IgD-negative memory B cell (primary cell): ENCODE results near the gene KIF16B. TPM values are rescaled to one million over a fixed set of nuclear protein-coding genes. Genes with fewer than 3 reads are reported as not detected.
A peak's percentile ranks its signal among the peaks of the same experiment; 100 is the strongest.
"Not testable (repeated sequence)": the region's sequence is repeated elsewhere in the genome, so short reads cannot be mapped to it uniquely, and the experiment has no call there.

Experiments
- H3K27ac Mint-ChIP-seq, 3 donors: one replicate each; pipeline ENCODE4 v1.8.0; 2020 to 2022; ENCODE audit warnings: mild to moderate bottlenecking in 3 of 3, mixed read lengths in 3 of 3, moderate library complexity in 1 of 3
- H3K27me3 Mint-ChIP-seq: one replicate; pipeline ENCODE4 v1.8.0; 2021; ENCODE audit warnings: mixed read lengths
- H3K36me3 Mint-ChIP-seq: one replicate; pipeline ENCODE4 v1.8.0; 2020; ENCODE audit warnings: mild to moderate bottlenecking, mixed read lengths
- H3K4me1 Mint-ChIP-seq, 3 donors: one replicate each; pipeline ENCODE4 v1.8.0; 2020 to 2022; ENCODE audit warnings: mixed read lengths in 3 of 3, mild to moderate bottlenecking in 1 of 3
- H3K4me3 Mint-ChIP-seq, 4 donors: one replicate each; pipeline ENCODE4 v1.8.0; 2020 to 2022; ENCODE audit warnings: mild to moderate bottlenecking in 4 of 4, mixed read lengths in 4 of 4, moderate library complexity in 3 of 4
- H3K9me3 Mint-ChIP-seq, 3 donors: one replicate each; pipeline ENCODE4 v1.8.0; 2020 to 2021; ENCODE audit warnings: mixed read lengths in 3 of 3, mild to moderate bottlenecking in 1 of 3
- polyA plus RNA-seq: library from polyadenylated mRNA; unstranded; fragments of 300-500 nt; fragmentation: Illumina TruSeq; gene quantifications from one replicate; pipeline ENCODE4 v1.2.3, GENCODE V29; 2021

Gene KIF16B
- polyA plus RNA-seq, 1 donor from 2014 or later = 7.3 TPM

DNA sequence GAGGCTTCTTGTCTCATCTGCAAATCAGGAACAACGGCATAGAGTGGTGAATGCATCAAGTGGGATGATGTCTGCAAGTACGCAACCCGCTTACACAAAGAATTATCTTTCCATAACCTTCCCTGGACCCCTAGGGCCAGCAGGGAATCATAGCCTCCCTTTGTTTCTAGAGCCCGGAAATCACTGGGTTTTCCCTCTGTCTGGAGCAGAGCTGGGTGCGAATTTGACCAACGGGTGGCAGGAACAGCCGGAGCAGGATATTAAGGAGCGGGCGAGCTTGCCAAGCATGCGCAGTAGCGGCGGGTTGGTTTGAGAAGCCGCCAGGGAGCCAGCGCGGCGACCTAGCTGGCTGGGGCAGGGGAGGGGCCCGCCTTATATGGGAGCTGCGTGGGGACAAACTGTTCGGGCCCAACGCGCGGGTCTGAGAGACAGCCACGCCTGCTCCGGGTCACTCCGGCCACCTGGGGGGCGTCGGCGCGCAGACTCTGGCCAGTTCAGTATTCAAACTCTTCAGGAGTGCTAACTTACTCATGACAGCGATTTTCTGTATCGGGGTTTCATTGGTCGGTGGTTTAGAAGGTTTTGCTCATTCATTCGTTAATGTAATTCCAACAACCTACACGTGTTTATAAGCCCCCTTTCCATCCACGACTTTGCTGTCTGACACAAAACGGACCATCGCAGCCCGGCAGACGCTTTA, 1.6 kb upstream of the KIF16B start:
- Mint-ChIP-seq H3K4me3 (peak overlapping the region; percentile 82 to 98 (median 94)), H3K4me1 (peaks cover 27 to 40% (median 33%) of the 10 kb centered on the region in 3 donors), H3K36me3 (no peaks in the 10 kb centered on the region), H3K27me3 (no peaks in the 10 kb centered on the region), H3K27ac (peak overlapping the region; percentile 58 to 90 (median 74)), H3K9me3 (no peaks in the 10 kb centered on the region)

DNA sequence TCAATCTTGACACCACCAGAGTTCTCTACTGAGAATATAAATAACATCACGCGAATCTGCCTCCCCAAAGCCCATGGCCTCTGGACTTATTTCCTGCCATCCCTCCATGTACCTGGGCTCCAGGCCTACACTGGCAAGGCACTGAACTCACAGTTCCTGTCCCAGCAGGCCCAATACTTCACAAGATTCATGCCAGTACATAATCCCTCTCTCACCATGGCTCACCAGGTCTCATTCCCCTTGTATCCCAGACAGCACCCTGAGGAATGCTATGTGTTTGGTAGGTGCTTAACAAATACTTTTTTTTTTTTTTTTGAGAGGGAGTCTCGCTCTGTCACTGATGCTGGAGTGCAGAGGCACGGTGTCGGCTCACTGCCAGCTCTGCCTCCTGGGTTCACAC, 1.9 kb downstream of the KIF16B start:
- Mint-ChIP-seq H3K36me3 (no peaks in the 10 kb centered on the region), H3K9me3 (no peaks in the 10 kb centered on the region), H3K4me1 (peaks cover 28 to 40% (median 36%) of the 10 kb centered on the region in 3 donors), H3K4me3 (peak overlapping the region in 3 of 4 donors; percentile 1 to 48 (median 3)), H3K27ac (no peak overlapping the region), H3K27me3 (no peaks in the 10 kb centered on the region)

DNA sequence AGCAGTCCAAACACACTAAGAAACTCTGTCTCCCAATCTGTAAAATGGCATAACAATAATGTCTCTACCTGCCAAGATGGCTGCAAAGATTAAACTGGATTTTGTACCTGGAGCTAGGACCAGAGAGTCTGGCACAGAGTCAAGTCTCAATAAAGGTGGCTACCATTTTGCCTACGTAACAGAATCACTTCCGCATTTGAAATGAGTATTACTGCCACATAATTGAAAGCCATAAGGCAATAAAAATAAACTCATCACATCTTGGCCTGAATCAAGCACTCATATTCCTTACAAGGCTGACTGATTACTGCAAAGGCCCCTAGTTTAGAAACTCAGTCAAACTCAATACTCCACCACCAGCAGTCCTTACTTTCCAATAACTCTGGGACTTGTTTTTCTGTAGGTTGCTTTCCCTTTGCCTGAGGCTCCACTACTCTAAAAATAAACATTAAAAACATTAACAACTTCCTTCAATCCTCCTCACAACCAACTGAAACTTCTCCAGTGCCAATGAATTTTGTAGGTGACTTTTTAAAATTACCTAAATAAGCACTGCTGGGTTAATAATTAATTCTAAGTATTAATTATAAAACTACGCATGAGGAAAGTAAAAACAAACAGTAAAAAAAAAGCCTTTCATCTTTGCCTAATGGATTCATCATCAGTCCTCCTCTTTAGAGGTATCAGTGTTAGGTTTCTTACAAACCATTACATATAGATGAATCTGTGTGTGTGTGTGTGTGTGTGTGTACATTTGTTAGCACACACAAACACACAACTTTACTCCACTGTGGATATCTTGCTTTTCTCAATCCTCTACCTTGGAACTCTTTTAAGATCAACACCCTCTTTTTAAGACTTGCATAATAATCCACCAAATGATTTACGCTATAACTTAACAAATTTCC, 3.7 kb downstream of the KIF16B start:
- H3K4me1 Mint-ChIP-seq = peaks cover 19 to 34% (median 29%) of the 10 kb centered on the region in 3 donors
- H3K9me3 Mint-ChIP-seq = no peaks in the 10 kb centered on the region
- no peaks in the 10 kb centered on the region for H3K27me3 Mint-ChIP-seq
- H3K4me3 Mint-ChIP-seq = peak overlapping the region in 1 of 4 donors; percentile 25
- no peak overlapping the region for H3K27ac Mint-ChIP-seq
- H3K36me3 Mint-ChIP-seq = peaks cover 2% of the 10 kb centered on the region

DNA sequence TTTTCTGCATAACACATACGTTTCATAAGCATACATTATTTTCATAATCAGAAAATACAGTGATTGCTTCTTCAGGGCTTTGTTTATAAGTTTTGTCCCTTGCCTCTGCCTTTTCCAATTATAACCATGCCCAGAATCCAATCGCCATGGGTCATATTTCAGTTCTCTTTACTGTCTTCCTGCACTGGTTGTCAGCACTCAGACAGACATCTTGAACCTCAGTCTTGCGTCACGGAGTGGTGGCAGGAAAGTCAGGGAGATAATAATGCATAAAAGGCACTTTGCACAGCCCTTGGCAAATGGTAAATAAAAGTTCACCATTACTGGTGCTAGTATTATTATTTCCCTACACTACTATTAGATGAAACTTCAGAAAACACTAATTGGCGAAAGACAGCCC, 7.2 kb downstream of the KIF16B start:
- peaks cover 2% of the 10 kb centered on the region for H3K36me3 Mint-ChIP-seq
- H3K27me3 Mint-ChIP-seq = no peaks in the 10 kb centered on the region

DNA sequence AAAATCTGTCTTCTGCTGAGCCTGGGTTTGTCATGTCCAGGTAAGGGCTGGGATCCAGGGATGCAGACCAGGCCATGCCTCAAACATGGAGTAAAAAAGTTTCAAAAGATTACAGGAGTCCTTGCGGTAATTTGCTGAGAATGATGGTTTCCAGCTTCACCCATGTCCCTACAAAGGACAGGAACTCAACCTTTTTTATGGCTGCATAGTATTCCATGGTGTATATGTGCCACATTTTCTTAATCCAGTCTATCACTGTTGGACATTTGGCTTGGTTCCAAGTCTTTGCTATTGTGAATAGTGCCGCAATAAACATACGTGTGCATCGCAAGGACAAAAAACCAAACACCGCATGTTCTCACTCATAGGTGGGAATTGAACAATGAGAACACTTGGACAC, 9.2 kb downstream of the KIF16B start:
- H3K27me3 Mint-ChIP-seq, H3K4me1 Mint-ChIP-seq, H3K36me3 Mint-ChIP-seq, H3K27ac Mint-ChIP-seq, H3K9me3 Mint-ChIP-seq, H3K4me3 Mint-ChIP-seq: not testable (repeated sequence)

More for the DNA sequence above, 7.2 kb downstream of the KIF16B start:
- H3K9me3 Mint-ChIP-seq = no peaks in the 10 kb centered on the region
- no peak overlapping the region for H3K27ac Mint-ChIP-seq
- peaks cover 4 to 15% (median 12%) of the 10 kb centered on the region in 3 donors for H3K4me1 Mint-ChIP-seq
- H3K4me3 Mint-ChIP-seq = no peak overlapping the region

DNA sequence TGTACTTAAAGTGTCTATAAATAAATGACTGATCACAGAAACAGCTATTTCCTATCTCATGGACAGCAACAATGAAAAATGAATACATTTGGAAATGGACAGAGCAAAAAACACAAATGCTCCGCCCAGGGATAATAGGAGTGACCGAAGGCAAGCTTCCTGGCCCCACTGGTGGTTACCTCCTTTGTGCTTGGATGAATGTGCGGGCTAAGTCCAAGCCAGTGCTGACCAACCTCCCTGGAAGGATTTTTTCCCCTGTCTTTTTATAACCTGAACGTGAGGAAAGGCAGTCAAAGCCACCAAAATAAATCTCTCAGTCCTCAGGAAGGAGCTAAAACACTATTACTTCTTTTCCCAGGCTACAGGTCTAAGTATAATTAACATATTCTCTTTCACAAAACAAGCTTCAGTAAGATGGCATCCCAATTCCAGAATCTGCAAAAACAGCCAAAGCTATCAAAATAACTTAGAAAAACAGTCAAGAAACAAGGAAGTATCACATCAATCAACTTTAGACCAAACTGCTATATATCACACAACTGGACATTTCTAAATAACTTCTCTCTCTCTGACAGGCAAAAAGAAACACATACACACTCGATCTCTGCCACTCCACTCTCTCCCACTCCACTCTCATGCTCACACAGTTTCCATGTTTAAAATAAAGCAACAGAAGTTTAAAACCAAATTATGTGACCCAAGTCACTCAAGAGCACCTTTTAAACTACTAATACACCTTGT, 10.0 kb downstream of the KIF16B start:
- H3K27me3 Mint-ChIP-seq = no peaks in the 10 kb centered on the region
- H3K27ac Mint-ChIP-seq = no peak overlapping the region
- peaks cover 2% of the 10 kb centered on the region for H3K36me3 Mint-ChIP-seq
- peaks cover 2 to 6% (median 4%) of the 10 kb centered on the region in 3 donors for H3K4me1 Mint-ChIP-seq
- H3K4me3 Mint-ChIP-seq = no peak overlapping the region
- no peaks in the 10 kb centered on the region for H3K9me3 Mint-ChIP-seq

DNA sequence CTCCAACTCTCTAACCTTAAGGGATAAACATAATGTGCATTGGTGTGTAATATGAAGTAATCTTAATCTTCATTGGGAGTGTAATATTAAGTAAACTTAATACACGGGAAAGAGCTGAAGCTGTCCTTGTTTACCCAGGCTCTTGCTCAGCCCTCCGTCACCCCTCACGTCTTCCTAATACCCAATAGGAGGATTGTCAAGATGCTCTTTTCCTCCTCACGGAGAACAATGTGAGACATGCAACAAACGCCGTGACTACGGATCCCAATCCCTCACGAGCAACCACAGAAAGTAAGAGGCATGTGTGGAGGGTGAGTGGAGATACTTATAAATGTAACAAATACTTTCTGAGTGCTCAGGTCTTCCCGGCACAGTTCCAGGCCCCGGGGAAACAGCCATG, 11.0 kb downstream of the KIF16B start:
- Mint-ChIP-seq H3K9me3 (no peaks in the 10 kb centered on the region), H3K27ac (no peak overlapping the region), H3K27me3 (no peaks in the 10 kb centered on the region), H3K4me3 (no peak overlapping the region), H3K36me3 (peaks cover 4% of the 10 kb centered on the region), H3K4me1 (peaks cover 1 to 6% (median 4%) of the 10 kb centered on the region in 3 donors)

DNA sequence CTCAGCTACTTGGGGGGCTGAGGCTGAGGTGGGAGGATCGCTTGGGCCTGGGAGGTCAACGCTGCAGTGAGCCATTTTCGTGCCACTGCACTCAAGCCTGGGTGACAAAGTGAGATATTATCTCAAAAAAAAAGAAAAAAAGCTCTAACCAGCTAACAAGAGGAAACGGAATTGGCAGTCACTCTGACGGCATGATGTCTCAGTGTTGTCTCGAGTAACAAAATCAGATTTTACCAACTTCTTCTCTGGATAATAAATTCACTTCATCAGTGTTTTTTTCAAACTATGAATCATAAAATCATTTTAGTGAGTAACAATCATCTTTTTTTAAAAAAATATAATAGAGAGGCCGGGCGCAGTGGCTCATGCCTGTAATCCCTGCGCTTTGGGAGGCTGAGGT, 12.6 kb downstream of the KIF16B start:
- Mint-ChIP-seq H3K9me3 (no peaks in the 10 kb centered on the region), H3K4me1 (peaks cover 8% of the 10 kb centered on the region in 3 donors), H3K4me3 (no peak overlapping the region), H3K27ac (no peak overlapping the region), H3K36me3 (peaks cover 2% of the 10 kb centered on the region), H3K27me3 (no peaks in the 10 kb centered on the region)

DNA sequence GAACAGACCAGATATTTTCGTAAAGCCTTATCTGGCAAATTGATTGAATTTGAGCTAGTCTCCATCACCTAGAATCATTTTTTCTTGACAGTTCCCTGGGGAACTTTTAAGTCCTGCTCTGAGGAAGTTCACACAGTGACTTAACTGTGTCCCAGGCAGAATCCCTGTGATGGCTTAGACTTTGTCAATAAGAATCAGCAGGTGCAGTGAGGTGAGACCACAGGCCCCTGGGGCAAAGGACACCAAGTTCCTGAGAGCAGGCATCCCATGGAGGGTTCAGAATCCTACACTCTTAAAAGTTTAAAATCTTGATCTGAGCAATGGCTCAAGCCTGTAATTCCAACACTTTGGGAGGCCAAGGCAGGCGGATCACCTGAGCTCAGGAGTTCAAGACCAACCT, 13.0 kb downstream of the KIF16B start:
- no peak overlapping the region for H3K27ac Mint-ChIP-seq
- H3K27me3 Mint-ChIP-seq = no peaks in the 10 kb centered on the region
- no peak overlapping the region for H3K4me3 Mint-ChIP-seq
- H3K4me1 Mint-ChIP-seq = peaks cover 5 to 12% (median 8%) of the 10 kb centered on the region in 3 donors
- H3K36me3 Mint-ChIP-seq = peaks cover 2% of the 10 kb centered on the region
- H3K9me3 Mint-ChIP-seq = no peaks in the 10 kb centered on the region

DNA sequence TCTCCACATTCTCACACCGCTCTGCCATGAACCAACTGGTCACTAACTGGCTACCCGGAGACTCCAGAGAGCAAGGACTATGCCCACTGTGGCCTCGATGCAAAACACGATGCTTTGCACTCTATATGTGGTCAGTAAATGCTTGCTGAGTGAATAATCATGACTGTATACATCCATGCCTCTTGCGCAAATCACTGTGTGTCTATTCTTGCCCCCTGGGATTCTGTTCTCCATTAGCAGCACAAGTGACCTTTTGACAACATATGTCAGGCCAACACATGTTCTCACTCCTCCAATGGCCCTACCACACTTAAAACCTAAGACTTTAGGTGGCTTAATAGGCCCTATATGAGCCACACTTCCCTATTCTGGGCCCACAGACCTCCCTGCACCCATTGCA, 16.9 kb downstream of the KIF16B start:
- H3K4me1 Mint-ChIP-seq = peaks cover 6 to 11% (median 9%) of the 10 kb centered on the region in 3 donors

DNA sequence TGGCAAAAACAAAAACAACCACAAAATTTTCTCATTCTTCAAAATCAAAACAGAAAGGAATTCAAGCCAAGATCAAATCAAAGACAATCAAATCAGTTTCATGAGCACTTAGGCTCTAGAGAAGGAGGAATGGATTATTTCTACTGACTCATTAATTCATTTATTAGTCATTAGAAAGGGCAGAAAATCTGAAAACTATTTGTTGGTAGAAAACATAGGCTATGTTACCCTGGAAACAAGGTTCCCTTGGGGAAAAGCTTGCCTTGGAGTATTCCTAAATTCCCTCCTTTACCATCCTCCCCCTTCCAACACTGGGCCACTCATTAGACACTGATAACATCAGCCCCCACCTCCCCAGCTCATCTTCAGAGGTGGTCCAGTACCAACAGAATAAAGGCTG, 17.5 kb downstream of the KIF16B start:
- H3K36me3 Mint-ChIP-seq = peaks cover 2% of the 10 kb centered on the region
- H3K9me3 Mint-ChIP-seq = no peaks in the 10 kb centered on the region
- H3K4me3 Mint-ChIP-seq = peak overlapping the region in 1 of 4 donors; percentile 14
- H3K4me1 Mint-ChIP-seq = peaks cover 6 to 11% (median 9%) of the 10 kb centered on the region in 3 donors
- H3K27ac Mint-ChIP-seq = no peak overlapping the region
- no peaks in the 10 kb centered on the region for H3K27me3 Mint-ChIP-seq

More for the DNA sequence above, 16.9 kb downstream of the KIF16B start:
- H3K36me3 Mint-ChIP-seq = peaks cover 2% of the 10 kb centered on the region
- no peaks in the 10 kb centered on the region for H3K27me3 Mint-ChIP-seq
- H3K9me3 Mint-ChIP-seq = no peaks in the 10 kb centered on the region
- no peak overlapping the region for H3K27ac Mint-ChIP-seq
- H3K4me3 Mint-ChIP-seq = no peak overlapping the region

DNA sequence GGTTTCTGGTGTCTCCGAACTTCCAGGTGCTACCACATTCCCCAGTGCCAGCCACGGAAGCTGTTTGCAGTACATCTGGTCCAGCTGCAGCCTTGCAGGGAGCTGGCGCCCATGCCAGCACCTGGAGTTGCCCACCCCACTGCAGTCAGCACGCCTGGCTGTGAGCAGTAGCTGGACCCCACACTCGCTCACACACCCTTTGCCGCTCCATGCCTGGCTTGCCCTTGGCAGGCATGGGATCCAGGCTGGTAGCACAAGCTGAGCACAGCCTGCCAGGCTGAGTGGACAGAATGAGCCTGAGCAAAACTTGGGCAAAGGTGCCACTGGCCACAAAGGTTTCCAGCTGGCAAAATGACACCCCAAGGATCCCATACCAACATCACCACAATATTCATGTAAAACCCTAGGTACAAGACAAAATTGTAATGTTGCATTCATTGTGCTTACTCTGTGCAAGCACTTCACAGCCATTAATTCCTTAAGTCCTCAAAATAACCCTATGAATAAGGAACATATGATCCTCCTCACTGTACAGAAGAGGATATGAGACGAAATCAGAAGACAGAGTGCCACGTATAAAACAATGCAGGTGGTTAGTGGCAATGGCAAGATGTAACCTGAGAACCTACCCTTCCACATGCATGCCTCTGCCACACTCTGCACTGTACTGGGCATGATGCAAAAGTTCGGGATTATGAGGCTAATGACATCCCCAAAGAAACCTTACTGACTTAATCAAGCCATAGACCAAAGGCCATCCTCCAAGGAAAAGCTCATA, 18.3 kb downstream of the KIF16B start:
- H3K4me1 Mint-ChIP-seq = peaks cover 6 to 11% (median 9%) of the 10 kb centered on the region in 3 donors
- no peak overlapping the region for H3K27ac Mint-ChIP-seq
- H3K9me3 Mint-ChIP-seq = no peaks in the 10 kb centered on the region
- no peaks in the 10 kb centered on the region for H3K27me3 Mint-ChIP-seq
- no peak overlapping the region for H3K4me3 Mint-ChIP-seq
- H3K36me3 Mint-ChIP-seq = peaks cover 2% of the 10 kb centered on the region

DNA sequence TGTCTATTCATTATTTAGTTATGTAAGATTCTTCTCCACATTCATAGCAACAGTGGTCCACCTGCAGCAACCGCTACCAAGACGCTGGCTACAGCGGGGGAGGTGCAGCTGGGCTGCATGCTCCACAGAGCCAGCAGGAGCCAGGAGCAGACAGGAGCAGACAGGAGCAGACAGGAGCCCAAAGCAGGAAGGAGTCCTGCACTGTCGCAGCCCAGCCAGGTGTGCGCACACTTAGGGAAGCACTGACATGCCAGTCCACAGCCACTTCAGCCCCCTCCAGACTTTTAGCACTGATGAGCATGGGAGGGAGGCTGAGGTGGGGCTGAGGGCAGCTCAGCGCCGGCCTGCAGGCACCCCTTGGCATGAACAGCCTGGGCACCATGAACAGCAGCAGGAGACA, 19.6 kb downstream of the KIF16B start:
- Mint-ChIP-seq H3K4me1 (peaks cover 6 to 11% (median 9%) of the 10 kb centered on the region in 3 donors), H3K36me3 (peaks cover 3% of the 10 kb centered on the region), H3K27me3 (no peaks in the 10 kb centered on the region), H3K9me3 (no peaks in the 10 kb centered on the region), H3K27ac (no peak overlapping the region), H3K4me3 (no peak overlapping the region)

DNA sequence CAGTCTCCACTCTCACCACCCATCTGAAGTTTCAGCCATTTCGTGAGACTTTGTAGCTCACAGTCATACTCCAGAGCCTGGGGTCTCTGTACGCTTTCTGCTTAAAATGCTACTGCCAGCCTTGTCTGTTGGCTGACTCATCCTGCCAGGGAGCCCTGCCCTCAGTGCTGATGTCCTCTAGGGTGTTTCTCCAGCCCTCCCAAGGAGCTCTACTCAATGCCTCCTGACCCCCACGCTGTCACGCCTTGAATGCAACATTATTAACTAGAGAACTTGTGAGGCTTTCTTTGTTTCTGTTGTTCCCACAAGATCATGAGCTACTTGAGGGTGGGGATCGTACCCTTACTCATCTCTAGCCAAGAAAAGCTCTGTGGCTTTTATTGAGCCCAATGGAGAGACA, 20.1 kb downstream of the KIF16B start:
- Mint-ChIP-seq H3K4me1 (peaks cover 6 to 11% (median 9%) of the 10 kb centered on the region in 3 donors), H3K9me3 (no peaks in the 10 kb centered on the region), H3K27me3 (no peaks in the 10 kb centered on the region), H3K36me3 (peaks cover 3% of the 10 kb centered on the region), H3K4me3 (peak overlapping the region in 1 of 4 donors; percentile 41), H3K27ac (no peak overlapping the region)
